PFSK-1 (cell line): ENCODE measurements around the gene NAA80.
A peak's percentile ranks its signal among the peaks of the same experiment; 100 is the strongest.

Experiments
- FOXP2 ChIP-seq: optimal IDR thresholded peaks from 2 replicates; pipeline ENCODE3; 2011; ENCODE audit warnings: borderline replicate concordance, control low read depth, inconsistent platforms; ENCODE audit not compliant: insufficient read depth; ENCODE audit errors: extremely low read length, extremely low read depth
- POLR2AphosphoS5 ChIP-seq: IDR thresholded peaks from 2 replicates; pipeline ENCODE4 v1.6.1; 2012; ENCODE audit warnings: low read depth, mild to moderate bottlenecking, control low read depth, low read length, moderate library complexity
- SIN3A ChIP-seq: IDR thresholded peaks from 2 replicates; pipeline ENCODE4 v1.6.1; 2012; ENCODE audit warnings: mild to moderate bottlenecking, low read length, moderate library complexity, borderline replicate concordance; ENCODE audit not compliant: insufficient read depth
- TAF1 ChIP-seq: IDR thresholded peaks from 2 replicates; pipeline ENCODE4 v1.6.1; 2012; ENCODE audit warnings: low read length, control low read depth, borderline replicate concordance; ENCODE audit not compliant: insufficient read depth
- TF ChIP-seq, protein P1 (sequence below), 2 experiments: IDR thresholded peaks; 2 replicates each; pipeline versions ENCODE4 v1.6.1 to v1.8.0; 2011 to 2012; ENCODE audit warnings: low read depth in 2 of 2, low read length in 2 of 2, control low read depth in 1 of 2, inconsistent platforms in 1 of 2, mild to moderate bottlenecking in 1 of 2, moderate library complexity in 1 of 2; ENCODE audit not compliant: insufficient read depth in 1 of 2

NAA80 gene

GRCh38 chr3:50340147-50340447 is 40.9 kb upstream of the NAA80 start:
- TF ChIP-seq FOXP2 (no peak), POLR2AphosphoS5 (no peak), TAF1 (no peak), SIN3A (no peak)
- TF ChIP-seq, protein P1, sequence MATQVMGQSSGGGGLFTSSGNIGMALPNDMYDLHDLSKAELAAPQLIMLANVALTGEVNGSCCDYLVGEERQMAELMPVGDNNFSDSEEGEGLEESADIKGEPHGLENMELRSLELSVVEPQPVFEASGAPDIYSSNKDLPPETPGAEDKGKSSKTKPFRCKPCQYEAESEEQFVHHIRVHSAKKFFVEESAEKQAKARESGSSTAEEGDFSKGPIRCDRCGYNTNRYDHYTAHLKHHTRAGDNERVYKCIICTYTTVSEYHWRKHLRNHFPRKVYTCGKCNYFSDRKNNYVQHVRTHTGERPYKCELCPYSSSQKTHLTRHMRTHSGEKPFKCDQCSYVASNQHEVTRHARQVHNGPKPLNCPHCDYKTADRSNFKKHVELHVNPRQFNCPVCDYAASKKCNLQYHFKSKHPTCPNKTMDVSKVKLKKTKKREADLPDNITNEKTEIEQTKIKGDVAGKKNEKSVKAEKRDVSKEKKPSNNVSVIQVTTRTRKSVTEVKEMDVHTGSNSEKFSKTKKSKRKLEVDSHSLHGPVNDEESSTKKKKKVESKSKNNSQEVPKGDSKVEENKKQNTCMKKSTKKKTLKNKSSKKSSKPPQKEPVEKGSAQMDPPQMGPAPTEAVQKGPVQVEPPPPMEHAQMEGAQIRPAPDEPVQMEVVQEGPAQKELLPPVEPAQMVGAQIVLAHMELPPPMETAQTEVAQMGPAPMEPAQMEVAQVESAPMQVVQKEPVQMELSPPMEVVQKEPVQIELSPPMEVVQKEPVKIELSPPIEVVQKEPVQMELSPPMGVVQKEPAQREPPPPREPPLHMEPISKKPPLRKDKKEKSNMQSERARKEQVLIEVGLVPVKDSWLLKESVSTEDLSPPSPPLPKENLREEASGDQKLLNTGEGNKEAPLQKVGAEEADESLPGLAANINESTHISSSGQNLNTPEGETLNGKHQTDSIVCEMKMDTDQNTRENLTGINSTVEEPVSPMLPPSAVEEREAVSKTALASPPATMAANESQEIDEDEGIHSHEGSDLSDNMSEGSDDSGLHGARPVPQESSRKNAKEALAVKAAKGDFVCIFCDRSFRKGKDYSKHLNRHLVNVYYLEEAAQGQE (IDR thresholded peaks at IDR 0.05; ENCODE audit: insufficient read depth in 1 of 2, low read depth in 2 of 2, low read length in 2 of 2), result no peak

DNA sequence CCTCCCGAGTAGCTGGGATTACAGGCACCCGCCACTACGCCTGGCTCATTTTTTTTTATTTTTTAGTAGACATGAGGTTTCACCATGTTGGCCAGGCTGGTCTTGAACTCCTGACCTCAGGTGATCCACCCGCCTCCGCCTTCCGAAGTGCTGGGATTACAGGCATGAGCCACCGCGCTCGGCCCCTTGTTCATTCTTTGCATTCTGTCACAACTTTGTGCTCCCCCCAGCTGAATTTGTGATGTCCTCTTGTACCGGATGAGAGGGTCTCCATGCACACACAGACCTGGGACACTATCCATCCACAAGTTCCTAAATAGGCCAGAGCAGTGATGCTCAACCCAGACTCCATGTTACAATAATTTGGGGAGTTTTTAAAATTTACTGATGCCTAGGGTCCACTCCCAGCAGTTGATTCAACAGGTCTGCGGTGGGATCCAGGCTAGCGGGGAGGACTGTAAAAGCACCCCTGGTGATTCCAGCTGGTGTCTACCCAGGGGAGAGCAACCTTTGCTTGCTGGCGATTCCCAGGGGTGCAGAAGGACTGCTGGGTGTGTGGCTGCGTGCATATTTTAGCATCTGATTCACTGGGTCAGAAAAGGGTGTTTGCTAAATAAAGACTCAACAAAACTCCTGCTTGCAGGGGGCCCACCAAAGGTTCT is 40.4 kb upstream of the NAA80 start:
- no peak for TF ChIP-seq SIN3A
- TF ChIP-seq FOXP2, result no peak
- TF ChIP-seq POLR2AphosphoS5, result no peak
- no peak for TF ChIP-seq TAF1
- TF ChIP-seq, protein P1 (IDR thresholded peaks at IDR 0.05; ENCODE audit: insufficient read depth in 1 of 2, low read depth in 2 of 2, low read length in 2 of 2), result no peak

DNA sequence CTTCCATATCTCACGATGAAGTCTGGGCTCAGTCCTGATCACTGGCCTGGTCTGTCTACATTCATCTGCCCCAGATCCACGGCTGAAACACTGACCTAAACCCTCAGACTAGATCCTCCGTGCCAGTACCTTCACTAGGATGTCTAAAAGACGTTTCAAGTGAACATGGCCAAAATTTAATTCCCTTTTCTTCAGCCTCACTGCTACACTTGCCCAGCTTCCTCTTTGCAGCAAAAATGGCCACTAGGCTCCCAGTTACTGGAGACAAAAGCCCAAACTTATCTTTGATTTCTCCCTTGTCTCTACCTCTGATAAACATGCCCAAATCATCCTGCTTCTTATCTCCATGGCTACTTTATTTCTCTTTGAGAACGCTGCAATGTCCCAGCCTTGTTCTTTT is 39.8 kb upstream of the NAA80 start:
- TF ChIP-seq SIN3A, result no peak
- TF ChIP-seq FOXP2, result no peak
- TF ChIP-seq, protein P1 (IDR thresholded peaks at IDR 0.05; ENCODE audit: insufficient read depth in 1 of 2, low read depth in 2 of 2, low read length in 2 of 2), result no peak
- TF ChIP-seq POLR2AphosphoS5, result no peak
- TF ChIP-seq TAF1, result no peak

DNA sequence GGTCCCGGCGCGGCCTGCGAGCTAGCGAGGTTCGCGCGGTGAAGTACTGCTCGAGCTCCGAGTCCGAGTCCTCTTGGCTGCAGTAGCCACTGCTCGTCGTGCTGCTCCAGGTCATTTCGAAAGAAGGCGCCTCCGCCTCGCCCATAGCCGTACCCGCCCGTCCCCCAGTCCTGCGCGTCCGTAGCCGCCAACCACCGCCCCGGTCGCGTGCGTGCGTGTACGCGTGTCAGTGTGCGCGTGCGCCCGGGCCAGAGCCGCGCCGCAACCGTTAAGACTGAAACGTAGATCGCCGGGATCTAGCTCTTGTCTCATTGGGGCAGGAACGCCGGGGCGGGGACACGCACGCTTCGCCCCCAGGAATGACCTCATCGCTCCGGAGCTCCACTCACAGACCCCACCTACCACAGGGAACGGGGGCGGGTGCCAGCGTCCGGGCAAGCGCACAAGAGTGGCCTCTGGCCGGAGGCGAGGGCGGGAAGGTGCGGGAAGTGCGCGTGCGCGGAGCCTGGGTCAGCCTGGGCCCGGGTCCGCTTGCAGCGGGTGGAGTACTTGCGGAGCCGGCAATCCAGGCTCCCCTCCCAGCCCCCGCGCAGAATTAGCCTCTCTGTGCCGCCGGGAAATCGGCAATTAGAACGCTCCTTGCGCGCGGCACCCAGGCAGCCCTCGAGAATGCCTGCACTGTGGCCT is 38.1 kb upstream of the NAA80 start:
- no peak for TF ChIP-seq SIN3A
- TF ChIP-seq TAF1, result no peak
- TF ChIP-seq FOXP2, result no peak
- peak; percentile 84 for TF ChIP-seq POLR2AphosphoS5

- TF ChIP-seq, protein P1 (IDR thresholded peaks at IDR 0.05; ENCODE audit: insufficient read depth in 1 of 2, low read depth in 2 of 2, low read length in 2 of 2), result no peak
- TF ChIP-seq POLR2AphosphoS5 (no peak), FOXP2 (no peak), SIN3A (no peak), TAF1 (no peak)
Measured at GRCh38 chr3:50336452-50337174, 37.4 kb upstream of the NAA80 start.
